Myocyte (in vitro differentiated cells): Measurements from ENCODE around the gene CNTNAP2. TPM values are rescaled to one million over a fixed set of nuclear protein-coding genes. Genes with fewer than 3 reads are reported as not detected.
A peak's percentile ranks its signal among the peaks of the same experiment; 100 is the strongest.
"Not testable (repeated sequence)": the region's sequence is repeated elsewhere in the genome, so short reads cannot be mapped to it uniquely, and the experiment has no call there.

Experiments used
- DNase-seq: peaks from one replicate; pipeline ENCODE4 v3.0.0-alpha.2; 2012; ENCODE audit warnings: low read depth
- total RNA-seq: library from RNA; depleted of rRNA; stranded (reverse); fragments of >200 nt; gene quantifications from 2 replicates; pipeline ENCODE4 v1.2.3, GENCODE V29; 2014

CNTNAP2 gene
- total RNA-seq, 1 donor from 2014 or later: not detected

DNA sequence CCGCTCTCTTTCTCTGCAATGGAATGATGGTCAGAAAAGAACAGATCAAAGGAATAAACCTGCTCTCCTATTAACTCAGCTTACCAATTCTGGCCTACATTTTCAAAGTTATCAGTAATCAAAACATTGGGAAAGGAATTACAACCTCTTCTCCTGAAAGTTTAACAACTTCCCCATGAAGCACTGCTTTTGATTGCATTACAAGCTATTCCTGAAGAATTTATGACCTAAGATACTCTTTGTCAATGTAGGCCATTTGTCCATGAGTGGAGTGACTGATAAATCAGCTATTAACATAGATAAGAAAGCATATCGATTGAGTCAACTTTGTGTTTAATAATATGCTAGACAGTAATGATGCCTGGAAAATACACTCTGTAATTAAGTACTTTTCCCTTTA lies 2202.2 kb downstream of the CNTNAP2 start:
- no peak for DNase-seq

DNA sequence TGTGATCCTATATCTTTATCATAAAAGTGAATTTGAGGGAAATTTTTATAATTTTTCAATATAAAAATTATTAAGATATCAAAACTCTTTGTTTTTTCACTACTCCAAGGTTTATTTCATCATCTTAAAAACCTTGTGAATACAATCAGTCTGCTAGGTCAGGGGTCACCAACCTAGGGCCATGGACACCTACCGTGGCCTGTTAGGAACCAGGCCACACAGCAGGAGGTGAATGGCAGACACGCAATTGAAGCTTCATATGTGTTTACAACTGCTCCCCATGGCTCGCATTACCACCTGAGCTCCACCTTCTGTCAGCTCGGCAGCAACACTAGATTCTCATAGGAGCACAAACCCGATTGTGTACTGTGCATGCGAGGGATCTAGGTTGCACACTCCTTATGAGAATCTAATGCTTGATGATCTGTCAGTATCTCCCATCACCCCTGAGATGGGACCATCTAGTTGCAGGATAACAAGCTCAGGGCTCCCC lies 2202.8 kb downstream of the CNTNAP2 start:
- DNase-seq: no peak

DNA sequence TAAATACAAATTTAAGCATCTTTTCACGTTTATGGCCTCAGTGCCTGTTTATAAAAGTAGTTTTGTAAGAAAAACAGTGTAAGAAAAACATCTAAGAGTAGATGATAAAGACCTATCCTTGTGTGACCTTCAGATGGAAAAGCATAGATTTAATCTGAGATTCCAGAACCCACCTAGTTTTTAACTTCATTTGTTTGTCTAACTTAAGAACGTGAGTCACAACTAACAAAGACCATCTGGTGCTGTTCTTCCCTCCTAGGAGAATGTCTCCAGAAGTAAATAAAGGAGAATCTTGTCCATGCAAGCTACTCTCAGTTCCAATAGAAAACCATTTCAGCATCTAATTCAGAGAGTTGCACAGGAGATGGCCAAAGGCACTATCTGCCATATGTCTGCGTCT lies 2208.6 kb downstream of the CNTNAP2 start:
- no peak for DNase-seq

DNA sequence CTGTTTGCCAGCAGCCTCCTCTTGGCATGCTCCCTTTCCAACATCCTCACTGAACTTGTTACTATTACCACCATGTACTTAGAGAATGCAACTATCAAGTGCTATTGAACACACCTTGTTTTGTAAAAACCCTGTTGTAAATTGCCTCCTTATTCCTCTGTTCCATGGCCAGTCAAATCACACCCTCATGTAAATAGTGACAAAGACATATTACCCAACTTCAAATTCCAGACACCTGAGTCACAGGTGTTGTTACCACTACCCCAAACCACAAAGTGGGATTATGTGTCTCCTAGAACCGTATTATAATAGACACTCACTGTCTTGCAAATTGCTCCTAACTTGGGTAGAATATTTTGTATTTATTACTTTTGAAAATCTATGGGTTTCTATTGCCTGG lies 2210.8 kb downstream of the CNTNAP2 start:
- no peak for DNase-seq

DNA sequence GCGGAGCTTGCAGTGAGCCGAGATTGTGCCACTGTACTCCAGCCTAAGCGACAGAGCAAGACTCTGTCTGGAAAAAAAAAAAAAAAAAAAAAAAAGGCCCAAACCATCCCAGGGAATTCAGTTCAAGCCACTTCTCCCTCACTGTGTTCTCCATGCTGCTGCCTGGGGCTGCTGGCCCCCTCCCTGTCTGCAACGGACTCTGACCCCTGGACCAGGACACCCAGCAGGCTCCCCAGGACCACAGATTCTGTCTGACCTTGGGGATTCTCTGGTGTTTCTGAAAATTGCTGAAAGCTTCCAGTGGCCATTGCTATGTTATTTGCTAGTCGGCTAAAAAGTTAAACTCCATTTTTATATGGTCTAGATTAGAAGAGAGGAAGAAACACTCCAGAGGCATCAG lies 2212.3 kb downstream of the CNTNAP2 start:
- DNase-seq: no peak

DNA sequence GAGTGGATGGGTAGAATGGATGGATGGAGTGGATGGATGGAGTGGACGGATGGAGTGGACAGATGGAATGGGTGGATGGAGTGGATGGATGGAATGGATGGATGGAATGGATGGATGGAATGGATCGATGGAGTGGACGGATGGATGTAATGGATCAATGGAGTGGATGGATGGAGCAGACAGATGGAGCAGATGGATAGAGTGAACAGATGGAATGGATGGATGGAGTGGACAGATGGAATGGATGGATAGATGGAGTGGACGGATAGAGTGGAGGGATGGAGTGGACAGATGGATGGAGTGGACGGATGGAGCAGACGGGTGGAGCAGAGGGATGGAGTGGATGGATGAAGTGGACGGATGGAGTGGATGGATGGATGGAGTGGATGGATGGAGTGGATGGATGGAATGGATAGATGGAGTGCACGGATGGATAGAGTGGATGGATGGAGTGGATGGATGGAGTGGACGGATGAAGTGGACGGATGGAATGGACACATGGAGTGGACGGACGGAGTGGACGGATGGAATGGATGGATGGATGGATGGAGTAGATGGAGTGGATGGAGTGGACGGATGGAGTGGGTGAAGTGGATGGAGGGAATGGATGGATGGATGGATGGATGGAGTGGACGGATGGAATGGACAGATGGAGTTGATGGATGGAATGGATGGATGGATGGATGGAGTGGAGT lies 2213.7 kb downstream of the CNTNAP2 start:
- no peak for DNase-seq

DNA sequence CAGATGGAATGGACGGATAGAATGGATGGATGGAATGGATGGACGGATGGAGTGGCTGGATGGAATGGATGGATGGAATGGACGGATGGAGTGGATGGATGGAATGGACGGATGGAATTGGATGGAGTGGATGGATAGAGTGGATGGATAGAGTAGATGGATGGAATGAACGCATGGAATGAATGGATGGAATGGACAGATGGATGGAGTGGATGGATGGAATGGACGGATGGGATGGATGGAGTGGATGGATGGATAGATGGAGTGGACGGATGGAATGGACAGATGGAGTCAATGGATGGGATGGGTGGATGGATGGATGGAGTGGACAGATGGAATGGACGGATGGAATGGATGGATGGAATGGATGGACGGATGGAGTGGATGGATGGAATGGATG lies 2214.2 kb downstream of the CNTNAP2 start:
- DNase-seq: no peak

DNA sequence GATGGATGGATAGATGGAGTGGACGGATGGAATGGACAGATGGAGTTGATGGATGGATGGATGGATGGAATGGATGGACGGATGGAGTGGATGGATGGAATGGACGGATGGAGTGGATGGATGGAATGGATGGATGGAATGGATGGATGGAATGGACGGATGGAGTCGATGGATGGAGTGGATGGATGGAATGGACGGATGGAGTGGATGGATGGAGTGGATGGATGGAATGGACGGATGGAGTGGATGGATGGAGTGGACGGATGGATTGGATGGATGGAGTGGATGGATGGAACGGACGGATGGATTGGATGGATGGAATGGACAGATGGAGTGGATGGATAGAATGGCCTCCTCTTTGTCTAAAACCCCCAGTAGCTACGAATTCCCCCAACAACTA lies 2214.9 kb downstream of the CNTNAP2 start:
- not testable (repeated sequence) for DNase-seq

DNA sequence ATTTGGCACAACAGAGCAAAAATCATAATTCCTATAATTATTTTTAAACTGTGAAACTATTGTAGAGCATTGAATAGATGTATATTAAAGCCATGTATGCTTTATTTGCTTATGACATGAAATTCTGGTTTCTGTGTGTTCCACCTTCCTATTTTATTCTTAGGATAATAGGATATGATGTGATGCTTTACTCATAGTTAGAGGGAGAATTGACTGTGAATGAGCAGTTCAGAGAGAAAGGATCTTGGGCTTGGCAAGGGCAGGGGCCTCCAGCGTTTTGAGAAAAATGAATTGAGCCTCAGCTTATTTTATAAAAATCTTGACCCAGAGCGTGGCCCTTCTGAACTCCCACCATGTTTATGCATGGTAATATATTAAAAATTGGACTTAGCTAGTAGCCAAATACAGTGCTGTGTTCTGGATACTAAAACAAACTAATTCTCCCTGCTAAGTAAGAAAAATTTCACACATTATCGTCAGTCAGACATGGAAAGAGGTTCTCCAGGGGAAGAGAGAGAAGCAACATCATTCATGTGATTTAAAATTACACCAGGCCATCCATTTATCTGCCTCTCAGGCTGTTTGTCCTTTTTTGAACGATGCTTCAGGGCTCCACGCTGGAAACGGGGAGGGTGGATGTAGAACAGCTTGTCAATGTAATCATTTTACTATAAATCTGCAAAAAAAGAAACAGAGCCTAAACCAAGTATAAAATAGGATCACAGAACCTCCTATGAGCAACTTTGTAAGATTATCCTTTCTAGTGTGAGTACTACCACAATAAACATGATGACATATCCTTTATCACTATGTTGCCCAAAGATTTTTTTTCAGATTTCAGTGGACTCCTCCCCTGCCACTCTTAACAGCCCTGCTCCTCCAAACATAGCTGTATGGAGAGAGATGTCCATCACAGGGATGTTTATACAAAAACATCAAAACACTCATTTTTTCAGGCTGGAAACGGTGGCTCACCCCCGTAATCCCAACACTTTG lies 2215.9 kb downstream of the CNTNAP2 start:
- no peak for DNase-seq

DNA sequence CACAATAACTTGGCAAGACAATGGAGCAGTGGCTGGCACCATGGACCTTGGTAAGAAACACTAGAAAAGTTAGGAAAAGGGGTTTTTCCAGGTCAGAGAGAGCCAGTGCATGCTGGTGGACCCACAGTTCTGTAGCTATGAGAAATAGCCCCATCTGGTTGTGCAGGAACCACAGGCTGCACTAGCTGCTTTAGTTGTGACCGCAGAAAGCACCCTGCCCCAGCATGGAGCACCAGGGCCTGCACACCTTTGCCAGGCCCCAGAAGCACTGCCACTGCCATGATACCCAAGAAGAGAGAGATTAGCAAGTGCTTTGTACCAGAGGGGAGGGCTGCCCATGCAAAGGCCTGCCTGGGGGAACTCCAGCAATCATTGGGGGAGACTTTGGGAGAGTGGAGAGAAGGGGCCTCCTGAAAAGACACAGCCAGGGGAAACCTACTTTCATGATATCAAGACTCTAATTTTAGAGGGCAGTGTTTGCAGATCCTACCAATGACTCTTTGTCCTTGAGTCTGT lies 2217.9 kb downstream of the CNTNAP2 start:
- DNase-seq: no peak

DNA sequence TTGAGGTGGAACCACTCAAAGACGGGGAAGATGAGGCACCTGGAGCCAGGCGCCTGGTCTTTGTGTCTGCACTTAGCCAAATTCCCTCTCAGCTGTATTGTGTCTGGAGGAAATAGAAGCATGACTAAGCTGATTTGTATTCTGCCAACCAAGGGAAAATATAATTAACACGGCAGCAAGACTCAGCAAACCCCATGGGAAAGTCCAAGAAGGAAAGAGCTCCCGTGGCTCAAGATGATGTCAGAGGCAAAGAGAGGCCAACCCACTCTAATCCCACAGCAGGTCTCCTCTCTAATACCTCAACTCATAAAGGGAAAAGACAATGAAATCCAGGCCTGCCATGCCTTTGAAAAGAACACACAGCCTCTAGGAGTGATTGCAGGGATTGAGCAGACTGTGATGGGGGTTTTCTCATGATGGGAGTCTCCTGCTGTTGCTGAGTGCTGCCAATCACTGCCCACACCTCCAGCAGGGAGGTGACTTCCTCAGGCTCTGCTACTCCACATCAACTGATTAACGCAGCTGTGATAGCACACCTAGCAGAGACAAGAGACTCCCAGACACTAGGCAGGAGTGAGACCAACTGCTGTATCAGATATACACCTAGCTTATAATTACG lies 2218.5 kb downstream of the CNTNAP2 start:
- DNase-seq: peak; percentile 33

DNA sequence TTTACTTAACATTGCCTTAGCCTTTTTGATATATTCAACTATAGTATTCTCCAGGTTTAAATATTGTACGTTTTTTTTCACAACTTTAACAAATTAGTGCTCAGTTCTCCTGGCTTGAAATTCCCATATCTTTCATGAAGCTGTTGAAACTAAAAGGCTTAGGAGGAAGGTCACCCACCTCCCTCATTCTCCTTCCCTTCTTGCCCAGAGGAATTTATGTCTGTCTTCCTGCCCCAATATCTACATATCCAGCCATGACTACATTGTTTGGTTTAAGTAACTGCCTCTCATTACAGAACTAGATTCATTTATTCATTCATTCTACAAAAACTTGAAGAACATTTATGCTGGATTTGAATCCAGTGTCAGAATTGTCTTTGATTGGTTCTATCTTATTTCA lies 2219.2 kb downstream of the CNTNAP2 start:
- no peak for DNase-seq

DNA sequence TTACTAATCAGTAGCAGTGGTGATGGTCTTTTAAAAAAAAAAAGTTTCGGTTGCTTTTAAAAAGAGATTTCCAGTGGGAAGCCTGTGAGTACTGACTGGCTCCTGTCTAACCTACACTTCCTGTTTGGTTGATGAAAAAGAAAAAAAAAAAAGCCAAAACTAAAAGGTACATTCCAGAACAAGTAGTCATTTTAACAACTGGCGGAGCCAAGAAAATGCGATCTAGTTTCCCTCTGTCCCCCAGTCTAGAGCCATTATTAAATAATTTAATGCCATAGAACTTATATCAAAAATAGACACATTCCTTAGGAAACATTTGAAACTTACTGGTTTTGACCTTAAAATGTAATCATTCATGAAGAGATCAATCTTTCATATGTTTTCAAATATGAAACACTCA lies 2219.8 kb downstream of the CNTNAP2 start:
- no peak for DNase-seq

DNA sequence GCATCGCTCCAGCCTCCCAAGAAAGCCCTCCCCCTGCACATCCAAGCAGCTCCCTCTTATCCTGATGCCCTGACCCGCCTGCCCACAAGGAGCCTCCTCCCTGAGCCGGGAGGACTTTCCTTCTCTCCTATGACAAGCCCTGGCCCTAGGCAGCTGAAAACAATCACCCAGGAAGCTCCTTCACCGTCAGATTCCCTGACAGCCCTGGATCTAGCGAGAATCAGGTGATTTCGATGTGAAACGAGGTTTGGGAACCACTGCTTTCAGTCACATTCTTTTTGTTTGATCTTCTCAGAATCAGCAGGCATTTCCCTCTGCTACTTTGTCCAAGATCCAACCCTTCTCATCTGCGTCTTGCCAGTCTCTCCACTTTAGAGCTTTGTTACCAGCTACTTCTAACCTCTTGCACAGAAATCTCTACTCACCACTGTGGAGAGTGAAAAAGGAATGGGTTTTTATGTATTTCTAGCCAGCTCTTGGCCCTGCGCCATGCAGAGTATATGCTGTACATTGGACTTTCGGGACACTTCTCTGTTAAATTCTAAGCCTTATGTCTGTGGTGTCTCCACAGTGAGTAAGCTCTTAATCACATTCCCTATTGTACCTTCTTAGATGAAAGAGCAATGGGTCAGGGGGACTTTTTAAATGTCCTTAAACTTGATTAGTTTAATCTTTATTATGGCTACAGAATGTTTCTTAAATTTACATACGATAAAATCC lies 2220.8 kb downstream of the CNTNAP2 start:
- no peak for DNase-seq

DNA sequence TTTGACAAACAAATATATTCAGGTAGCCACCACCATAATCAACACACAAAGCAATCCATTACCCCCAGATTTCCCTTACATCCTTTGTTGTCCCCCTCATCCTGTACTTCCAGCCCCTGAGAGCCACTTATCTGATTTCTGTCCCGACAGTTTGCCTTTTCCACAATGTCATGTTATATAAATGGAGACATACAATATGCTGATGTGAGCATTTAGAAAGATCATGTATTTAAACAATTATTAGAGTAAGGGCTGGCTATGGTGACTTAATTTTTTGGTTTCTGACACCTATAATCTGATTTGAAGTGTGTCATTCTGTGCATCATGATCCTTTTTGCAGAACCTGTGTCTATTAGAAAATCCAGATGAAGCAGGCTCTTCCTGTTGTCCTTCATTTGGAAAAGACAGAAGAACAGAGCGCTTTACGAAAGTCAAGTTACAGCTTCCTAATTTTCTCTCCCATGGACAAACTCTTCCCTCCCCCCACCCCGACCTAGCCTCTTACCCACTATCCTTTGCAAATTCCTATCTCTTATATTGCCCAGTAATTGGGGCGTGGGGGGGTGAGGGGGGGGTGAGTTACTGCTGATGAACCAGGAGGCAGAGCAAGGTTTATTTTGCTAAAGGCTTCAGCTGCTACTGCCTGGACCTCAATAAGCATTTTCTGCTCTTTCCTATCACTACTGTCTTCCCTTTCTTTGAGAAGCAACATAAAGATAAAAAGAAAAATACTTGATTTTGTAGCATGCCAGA lies 2221.6 kb downstream of the CNTNAP2 start:
- no peak for DNase-seq

DNA sequence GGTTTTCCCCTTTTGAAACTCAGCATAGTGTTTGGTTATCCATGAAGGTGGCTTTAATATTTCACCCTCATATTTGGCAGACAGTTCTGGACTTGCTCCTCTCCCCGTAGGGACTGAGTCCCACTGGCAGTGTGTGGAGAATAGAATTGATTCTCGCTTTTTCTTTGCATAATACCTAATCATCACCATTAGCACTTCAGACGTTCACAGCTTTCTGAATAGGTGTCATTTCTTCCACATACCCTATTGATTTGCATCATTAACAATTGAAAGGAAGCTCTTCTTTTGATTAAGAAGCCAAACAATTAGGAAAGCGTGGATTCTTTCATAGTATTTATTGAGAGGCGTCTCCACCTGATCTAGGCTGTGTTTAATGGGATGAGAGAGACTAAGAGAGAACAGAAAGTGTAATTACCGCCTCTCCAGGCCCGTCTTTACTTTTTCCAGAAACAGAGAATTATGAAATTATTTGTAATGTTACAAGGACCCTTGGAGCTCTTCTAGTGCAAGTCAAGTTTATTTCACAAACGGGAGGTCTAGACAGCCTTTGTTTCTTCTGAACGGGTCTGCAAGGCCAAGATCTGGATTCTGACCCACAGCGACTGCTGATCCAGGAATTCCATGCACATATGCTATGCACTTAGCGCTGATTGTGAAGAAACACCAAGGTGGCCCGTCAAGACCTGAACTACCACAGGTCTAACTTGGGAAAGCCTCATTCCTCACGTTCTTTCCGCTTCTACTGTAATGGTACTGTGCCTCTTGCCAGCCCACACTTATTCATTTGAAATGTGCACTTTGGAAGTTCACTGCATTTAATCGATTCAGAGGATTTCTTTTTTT lies 2224.1 kb downstream of the CNTNAP2 start:
- DNase-seq: no peak

DNA sequence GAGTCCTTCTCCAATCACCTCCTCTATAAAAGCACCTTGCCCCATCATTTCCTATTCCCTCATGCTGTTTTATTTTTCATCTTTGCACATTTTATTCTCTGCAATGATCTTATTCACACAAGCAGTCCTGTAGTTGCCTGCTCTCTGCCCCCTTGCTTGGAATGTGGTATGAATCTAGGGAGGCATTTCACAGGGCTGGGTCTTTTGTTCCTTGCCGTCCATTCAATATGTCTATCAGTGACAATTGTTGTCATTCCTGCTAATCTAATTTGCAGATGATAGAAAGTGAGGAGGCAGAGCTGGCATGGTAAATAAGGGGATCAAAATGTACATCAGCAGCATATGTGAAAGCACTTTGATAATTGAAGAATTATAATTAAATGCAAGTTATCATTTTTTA lies 2227.8 kb downstream of the CNTNAP2 start:
- DNase-seq: no peak

DNA sequence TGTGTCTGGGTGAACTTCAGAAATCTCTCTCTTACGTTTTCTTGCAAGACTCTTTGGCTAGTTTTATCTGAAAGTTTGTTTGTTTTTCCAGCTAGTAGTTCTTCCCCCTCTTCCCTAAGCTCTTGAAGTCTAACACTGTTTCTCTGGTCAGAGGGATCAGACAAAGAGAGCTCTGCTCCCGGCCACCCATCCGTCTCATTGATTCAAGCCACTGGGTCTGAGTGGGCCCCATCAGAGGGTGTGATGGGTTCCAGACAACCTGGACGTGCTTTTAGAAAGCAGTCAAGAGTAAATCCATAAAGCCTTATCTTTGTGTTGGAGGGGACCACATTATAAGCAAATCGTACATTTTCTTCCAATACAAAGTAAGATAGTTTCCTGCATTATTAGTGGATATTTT lies 2231.4 kb downstream of the CNTNAP2 start:
- DNase-seq: no peak

DNA sequence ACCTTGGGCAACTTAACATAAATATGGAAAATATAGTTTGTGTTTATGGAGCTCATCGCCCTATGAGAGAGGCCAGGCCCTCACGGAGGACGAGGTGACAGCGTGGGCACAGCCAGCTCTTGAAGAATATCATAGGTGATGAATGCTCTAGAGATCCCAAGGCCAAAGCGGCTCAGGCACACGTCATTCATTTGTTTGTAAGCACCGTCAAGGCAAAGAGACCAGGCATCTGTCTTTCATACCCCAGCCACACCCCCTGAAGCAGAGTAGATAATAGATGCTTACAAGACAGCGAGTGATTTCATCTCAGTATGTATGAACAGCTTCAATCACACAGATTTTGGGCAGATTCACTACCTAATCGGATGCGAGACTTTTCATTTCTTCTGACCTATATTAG lies 2231.9 kb downstream of the CNTNAP2 start:
- no peak for DNase-seq
